HEK293 (cell line): ENCODE results near the gene MTMR3.
"Not testable (repeated sequence)": the region's sequence is repeated elsewhere in the genome, so short reads cannot be mapped to it uniquely, and the experiment has no call there.

Source experiments
- GFI1B ChIP-seq: fragments of 450-650 bp; formaldehyde crosslinking; IDR thresholded peaks from 2 replicates; pipeline ENCODE4 v1.5.1; 2016; ENCODE audit warnings: missing biosample characterization, missing genetic modification characterization
- REST ChIP-seq: fragments of 450-650 bp; formaldehyde crosslinking; IDR thresholded peaks from 2 replicates; pipeline ENCODE4 v1.5.1; 2016; ENCODE audit warnings: missing biosample characterization, missing genetic modification characterization
- SP2 ChIP-seq: fragments of 450-650 bp; formaldehyde crosslinking; IDR thresholded peaks from 2 replicates; pipeline ENCODE4 v1.5.1; 2016; ENCODE audit warnings: missing biosample characterization, missing genetic modification characterization
- TSHZ1 ChIP-seq: fragments of 450-650 bp; formaldehyde crosslinking; IDR thresholded peaks from 2 replicates; pipeline ENCODE4 v1.5.1; 2016; ENCODE audit warnings: missing biosample characterization, missing genetic modification characterization, borderline replicate concordance
- ZBTB20 ChIP-seq: fragments of 450-650 bp; formaldehyde crosslinking; IDR thresholded peaks from 2 replicates; pipeline ENCODE4 v1.5.1; 2016; ENCODE audit warnings: missing biosample characterization, missing genetic modification characterization
- ZNF18 ChIP-seq: fragments of 450-650 bp; formaldehyde crosslinking; IDR thresholded peaks from 2 replicates; pipeline ENCODE4 v1.5.1; 2016; ENCODE audit warnings: missing biosample characterization, missing genetic modification characterization
- ZNF341 ChIP-seq: fragments of 450-650 bp; formaldehyde crosslinking; IDR thresholded peaks from 2 replicates; pipeline ENCODE4; 2016; ENCODE audit warnings: low read depth, missing biosample characterization, missing genetic modification characterization
- ZNF366 ChIP-seq: fragments of 450-650 bp; formaldehyde crosslinking; conservative IDR thresholded peaks from 2 replicates; pipeline ENCODE4 v1.5.1; 2016; ENCODE audit warnings: missing biosample characterization, missing genetic modification characterization
- ZNF558 ChIP-seq: fragments of 450-650 bp; formaldehyde crosslinking; IDR thresholded peaks from 2 replicates; pipeline ENCODE4 v1.5.1; 2016; ENCODE audit warnings: missing biosample characterization, missing genetic modification characterization
- ZNF777 ChIP-seq: fragments of 450-650 bp; formaldehyde crosslinking; IDR thresholded peaks from 2 replicates; pipeline ENCODE4 v1.5.1; 2017; ENCODE audit warnings: missing biosample characterization, missing genetic modification characterization, borderline replicate concordance
- ZSCAN18 ChIP-seq: fragments of 450-650 bp; formaldehyde crosslinking; IDR thresholded peaks from 2 replicates; pipeline ENCODE4 v1.5.1; 2016; ENCODE audit warnings: missing biosample characterization, missing genetic modification characterization
- ZSCAN30 ChIP-seq: fragments of 450-650 bp; IDR thresholded peaks from 2 replicates; pipeline ENCODE4 v1.5.1; 2018; ENCODE audit warnings: missing biosample characterization, mild to moderate bottlenecking, missing genetic modification characterization, moderate library complexity
- TF ChIP-seq, protein P1 (sequence below): fragments of 450-650 bp; formaldehyde crosslinking; IDR thresholded peaks from 2 replicates; pipeline ENCODE4 v1.5.1; 2016; ENCODE audit warnings: missing biosample characterization, missing genetic modification characterization

GRCh38 chr22:30059346-30060020, 176.5 kb downstream of the MTMR3 start:
- TF ChIP-seq ZSCAN30 (tag by site-specific recombination); SP2 (tag by site-specific recombination); GFI1B (tag by site-specific recombination); TSHZ1; ZNF366; ZNF558 (tag by site-specific recombination); REST (tag by site-specific recombination); ZNF18 (tag by site-specific recombination); ZBTB20 (tag by site-specific recombination); ZNF341 (tag by site-specific recombination); ZSCAN18 (tag by site-specific recombination); ZNF777: not testable (repeated sequence)
- TF ChIP-seq, protein P1, sequence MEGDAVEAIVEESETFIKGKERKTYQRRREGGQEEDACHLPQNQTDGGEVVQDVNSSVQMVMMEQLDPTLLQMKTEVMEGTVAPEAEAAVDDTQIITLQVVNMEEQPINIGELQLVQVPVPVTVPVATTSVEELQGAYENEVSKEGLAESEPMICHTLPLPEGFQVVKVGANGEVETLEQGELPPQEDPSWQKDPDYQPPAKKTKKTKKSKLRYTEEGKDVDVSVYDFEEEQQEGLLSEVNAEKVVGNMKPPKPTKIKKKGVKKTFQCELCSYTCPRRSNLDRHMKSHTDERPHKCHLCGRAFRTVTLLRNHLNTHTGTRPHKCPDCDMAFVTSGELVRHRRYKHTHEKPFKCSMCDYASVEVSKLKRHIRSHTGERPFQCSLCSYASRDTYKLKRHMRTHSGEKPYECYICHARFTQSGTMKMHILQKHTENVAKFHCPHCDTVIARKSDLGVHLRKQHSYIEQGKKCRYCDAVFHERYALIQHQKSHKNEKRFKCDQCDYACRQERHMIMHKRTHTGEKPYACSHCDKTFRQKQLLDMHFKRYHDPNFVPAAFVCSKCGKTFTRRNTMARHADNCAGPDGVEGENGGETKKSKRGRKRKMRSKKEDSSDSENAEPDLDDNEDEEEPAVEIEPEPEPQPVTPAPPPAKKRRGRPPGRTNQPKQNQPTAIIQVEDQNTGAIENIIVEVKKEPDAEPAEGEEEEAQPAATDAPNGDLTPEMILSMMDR (tag by site-specific recombination) = not testable (repeated sequence)
